A549 treated with AZD9567 at 1 μM for 4 hours (cell line): ENCODE results near the gene LRRC52. TPM values are rescaled to one million over a fixed set of nuclear protein-coding genes. Genes with fewer than 3 reads are reported as not detected.

Experiments used
- total RNA-seq: library from RNA; stranded (reverse); fragments of 200-300 nt; extraction: Qiagen RNA extraction; gene quantifications from 5 replicates; pipeline ENCODE4 v1.2.3, GENCODE V29; 2022; ENCODE audit not compliant: insufficient read depth

LRRC52 gene
- not detected in 5 replicates for total RNA-seq

GRCh38 chr1:165543532-165544438 is at the start of gene LRRC52:
TSS of gene LRRC52 (plus strand) at chr1:165544000. CDS start at chr1:165544297, 297 bp downstream.

Other genes with a start within 250 kb of the LRRC52 start
- gene LMX1A, start 187.3 kb upstream of the LRRC52 start, total RNA-seq, result not detected in 5 replicates
- gene RXRG, start 98.9 kb upstream of the LRRC52 start, total RNA-seq, result not detected in 5 replicates
- gene MGST3, start 87.2 kb downstream of the LRRC52 start, total RNA-seq, result 201 to 255 TPM (median 203 TPM) in 5 replicates
- 42.4 to 46.3 TPM (median 43.4 TPM) in 5 replicates for gene ALDH9A1, start 154.6 kb downstream of the LRRC52 start, total RNA-seq
- gene TMCO1, start 224.9 kb downstream of the LRRC52 start, total RNA-seq, result 159 to 178 TPM (median 161 TPM) in 5 replicates